Activated effector memory CD4-positive, alpha-beta T cell treated with Interleukin-2 at 50 U/mL for 16 hours (primary cell): ENCODE data around the gene ZFR2.
"Not testable (repeated sequence)": the region's sequence is repeated elsewhere in the genome, so short reads cannot be mapped to it uniquely, and the experiment has no call there.

Experiments used
- DNase-seq: peaks from one replicate; pipeline ENCODE4 v3.0.0-alpha.2; 2020

ZFR2 gene

GRCh38 chr19:3835055-3835435 is 33.8 kb downstream of the ZFR2 start:
- no peak for DNase-seq

GRCh38 chr19:3834349-3835054 is 34.3 kb downstream of the ZFR2 start:
- no peak for DNase-seq

GRCh38 chr19:3833578-3834348 is 35.1 kb downstream of the ZFR2 start:
- no peak for DNase-seq

GRCh38 chr19:3832001-3832400 is 36.8 kb downstream of the ZFR2 start:
- DNase-seq = no peak

- DNase-seq = no peak
Measured at GRCh38 chr19:3831601-3832000, 37.2 kb downstream of the ZFR2 start.

- no peak for DNase-seq
Measured at GRCh38 chr19:3830621-3831589, 37.9 kb downstream of the ZFR2 start.

GRCh38 chr19:3827306-3827705 is 41.5 kb downstream of the ZFR2 start:
- DNase-seq = no peak

GRCh38 chr19:3826163-3826562 is 42.7 kb downstream of the ZFR2 start:
- DNase-seq = no peak

GRCh38 chr19:3825286-3825956 is 43.4 kb downstream of the ZFR2 start:
- DNase-seq = no peak

GRCh38 chr19:3823350-3823713 is 45.5 kb downstream of the ZFR2 start:
- DNase-seq = no peak

GRCh38 chr19:3822683-3823349 is 46.0 kb downstream of the ZFR2 start:
- DNase-seq = no peak

- DNase-seq = peak; percentile 84
Measured at GRCh38 chr19:3821857-3822364, 46.9 kb downstream of the ZFR2 start.

- DNase-seq = no peak
Measured at GRCh38 chr19:3821156-3821555, 47.7 kb downstream of the ZFR2 start.

- DNase-seq = no peak
Measured at GRCh38 chr19:3819989-3820388, 48.8 kb downstream of the ZFR2 start.

GRCh38 chr19:3818918-3819317 is 49.9 kb downstream of the ZFR2 start:
- DNase-seq = no peak

- no peak for DNase-seq
Measured at GRCh38 chr19:3818466-3818865, 50.4 kb downstream of the ZFR2 start.

GRCh38 chr19:3817761-3818160 is 51.1 kb downstream of the ZFR2 start:
- DNase-seq = no peak

GRCh38 chr19:3816566-3817218 is 52.1 kb downstream of the ZFR2 start:
- DNase-seq = no peak

GRCh38 chr19:3816148-3816547 is 52.7 kb downstream of the ZFR2 start:
- not testable (repeated sequence) for DNase-seq

- no peak for DNase-seq
Measured at GRCh38 chr19:3814648-3815047, 54.2 kb downstream of the ZFR2 start.
